IPS-18a (cell line): ENCODE data around the gene RNF169.

Source experiments
- H3K27ac ChIP-seq: one replicate; pipeline ENCODE4 v1.5.1; 2013; ENCODE audit warnings: low read length
- H3K27me3 ChIP-seq: one replicate; pipeline ENCODE4 v1.6.1; 2013; ENCODE audit warnings: mild to moderate bottlenecking, low read length; ENCODE audit not compliant: control insufficient read depth, insufficient read depth
- H3K36me3 ChIP-seq: one replicate; pipeline ENCODE4 v1.6.1; 2013; ENCODE audit warnings: low read depth, low read length; ENCODE audit not compliant: control insufficient read depth
- H3K4me1 ChIP-seq: one replicate; pipeline ENCODE4 v1.6.1; 2013; ENCODE audit warnings: low read depth, low read length; ENCODE audit not compliant: control insufficient read depth
- H3K4me3 ChIP-seq: one replicate; pipeline ENCODE4 v1.5.1; 2013; ENCODE audit warnings: low read length
- H3K9ac ChIP-seq: one replicate; pipeline ENCODE4 v1.6.1; 2013; ENCODE audit warnings: mild to moderate bottlenecking, low read length, moderate library complexity
- H3K9me3 ChIP-seq: one replicate; pipeline ENCODE4 v1.6.1; 2013; ENCODE audit warnings: low read depth, low read length; ENCODE audit not compliant: control insufficient read depth

Gene RNF169

GRCh38 chr11:74775762-74776161, 27.1 kb downstream of the RNF169 start:
- H3K9ac ChIP-seq = no peak overlapping the region
- H3K27me3 ChIP-seq = no peaks in the 10 kb centered on the region
- H3K36me3 ChIP-seq = no peaks in the 10 kb centered on the region
- no peak overlapping the region for H3K27ac ChIP-seq
- no peaks in the 10 kb centered on the region for H3K4me1 ChIP-seq
- no peak overlapping the region for H3K4me3 ChIP-seq
- H3K9me3 ChIP-seq = no peaks in the 10 kb centered on the region

- no peak overlapping the region for H3K4me3 ChIP-seq
- no peak overlapping the region for H3K27ac ChIP-seq
- no peaks in the 10 kb centered on the region for H3K4me1 ChIP-seq
These were observed 27.9 kb downstream of the RNF169 start for GRCh38 chr11:74776546-74776945.

GRCh38 chr11:74777038-74777437, 28.4 kb downstream of the RNF169 start:
- Histone ChIP-seq H3K9me3 (no peaks in the 10 kb centered on the region), H3K4me3 (no peak overlapping the region), H3K27me3 (no peaks in the 10 kb centered on the region), H3K4me1 (no peaks in the 10 kb centered on the region), H3K27ac (no peak overlapping the region), H3K36me3 (no peaks in the 10 kb centered on the region), H3K9ac (no peak overlapping the region)

More at GRCh38 chr11:74776546-74776945, 27.9 kb downstream of the RNF169 start:
- no peaks in the 10 kb centered on the region for H3K27me3 ChIP-seq
- no peak overlapping the region for H3K9ac ChIP-seq
- H3K9me3 ChIP-seq = no peaks in the 10 kb centered on the region
- no peaks in the 10 kb centered on the region for H3K36me3 ChIP-seq

GRCh38 chr11:74777877-74778276, 29.2 kb downstream of the RNF169 start:
- no peaks in the 10 kb centered on the region for H3K4me1 ChIP-seq
- H3K27ac ChIP-seq = no peak overlapping the region
- no peak overlapping the region for H3K4me3 ChIP-seq
- no peaks in the 10 kb centered on the region for H3K27me3 ChIP-seq
- no peak overlapping the region for H3K9ac ChIP-seq
- no peaks in the 10 kb centered on the region for H3K9me3 ChIP-seq
- H3K36me3 ChIP-seq = no peaks in the 10 kb centered on the region

- no peak overlapping the region for H3K4me3 ChIP-seq
- no peaks in the 10 kb centered on the region for H3K27me3 ChIP-seq
- no peak overlapping the region for H3K27ac ChIP-seq
- H3K4me1 ChIP-seq = no peaks in the 10 kb centered on the region
- H3K36me3 ChIP-seq = no peaks in the 10 kb centered on the region
- H3K9ac ChIP-seq = no peak overlapping the region
- H3K9me3 ChIP-seq = no peaks in the 10 kb centered on the region
These were observed 29.9 kb downstream of the RNF169 start for GRCh38 chr11:74778581-74778980.

- Histone ChIP-seq H3K9me3 (no peaks in the 10 kb centered on the region), H3K4me1 (no peaks in the 10 kb centered on the region), H3K9ac (no peak overlapping the region), H3K27me3 (no peaks in the 10 kb centered on the region), H3K4me3 (no peak overlapping the region), H3K36me3 (no peaks in the 10 kb centered on the region), H3K27ac (no peak overlapping the region)
These were observed 31.8 kb downstream of the RNF169 start for GRCh38 chr11:74780248-74781005.

GRCh38 chr11:74783241-74783871, 34.7 kb downstream of the RNF169 start:
- Histone ChIP-seq H3K27ac (no peak overlapping the region), H3K4me1 (no peaks in the 10 kb centered on the region), H3K36me3 (no peaks in the 10 kb centered on the region), H3K9me3 (no peaks in the 10 kb centered on the region), H3K9ac (no peak overlapping the region), H3K4me3 (no peak overlapping the region), H3K27me3 (no peaks in the 10 kb centered on the region)

- Histone ChIP-seq H3K4me3 (no peak overlapping the region), H3K27ac (no peak overlapping the region)
These were observed 35.6 kb downstream of the RNF169 start for GRCh38 chr11:74784234-74784633.

GRCh38 chr11:74784726-74785125, 36.1 kb downstream of the RNF169 start:
- H3K27me3 ChIP-seq = no peaks in the 10 kb centered on the region
- H3K36me3 ChIP-seq = peaks cover 3% of the 10 kb centered on the region
- H3K4me3 ChIP-seq = no peak overlapping the region
- no peaks in the 10 kb centered on the region for H3K4me1 ChIP-seq
- H3K9me3 ChIP-seq = no peaks in the 10 kb centered on the region
- H3K27ac ChIP-seq = no peak overlapping the region
- H3K9ac ChIP-seq = no peak overlapping the region

More at GRCh38 chr11:74784234-74784633, 35.6 kb downstream of the RNF169 start:
- Histone ChIP-seq H3K9me3 (no peaks in the 10 kb centered on the region), H3K9ac (no peak overlapping the region), H3K27me3 (no peaks in the 10 kb centered on the region), H3K36me3 (no peaks in the 10 kb centered on the region), H3K4me1 (no peaks in the 10 kb centered on the region)

GRCh38 chr11:74786574-74786973, 37.9 kb downstream of the RNF169 start:
- Histone ChIP-seq H3K4me3 (no peak overlapping the region), H3K27ac (no peak overlapping the region), H3K27me3 (no peaks in the 10 kb centered on the region), H3K9ac (no peak overlapping the region), H3K4me1 (no peaks in the 10 kb centered on the region), H3K36me3 (peaks cover 16% of the 10 kb centered on the region), H3K9me3 (no peaks in the 10 kb centered on the region)

- Histone ChIP-seq H3K4me1 (no peaks in the 10 kb centered on the region), H3K9me3 (no peaks in the 10 kb centered on the region), H3K9ac (no peak overlapping the region), H3K27ac (no peak overlapping the region), H3K27me3 (no peaks in the 10 kb centered on the region), H3K36me3 (peaks cover 22% of the 10 kb centered on the region), H3K4me3 (no peak overlapping the region)
These were observed 42.9 kb downstream of the RNF169 start for GRCh38 chr11:74791333-74792100.
